Adipose tissue (tissue), 3 donors: ENCODE results near the gene S100A10. TPM values are rescaled to one million over a fixed set of nuclear protein-coding genes. Genes with fewer than 3 reads are reported as not detected.

Experiments used
- polyA plus RNA-seq, 3 donors: library from polyadenylated mRNA; stranded (reverse); fragments of 200-250 nt; gene quantifications; one replicate each; pipeline ENCODE4 v1.2.3, GENCODE V29; 2013
- donor health status: healthy with polysubstance abuse.
- donor health status: Bipolar disorder and iron deficiency.
- donor health status: healthy.

S100A10 gene
- polyA plus RNA-seq, 3 donors = 77.9 to 1,006 (median 392) TPM

Other genes with a start within 250 kb of the S100A10 start
- gene MRPL9, start 230.4 kb downstream of the S100A10 start, polyA plus RNA-seq = 10 to 100 TPM; 35.4 to 63.3 (median 63.1) TPM
- gene TDRKH, start 203.4 kb downstream of the S100A10 start, polyA plus RNA-seq = 1 to 10 TPM; 1.8 to 3.6 (median 2.9) TPM
- gene LINGO4, start 188.4 kb downstream of the S100A10 start, polyA plus RNA-seq = under 1 TPM in 1 of 3 donors, not detected in 2; 0.29 TPM
- 10 to 100 TPM in 1 of 3 donors, 1 to 10 TPM in 1, under 1 TPM in 1; 0.22 to 57.8 (median 1.2) TPM for gene RORC, start 162.1 kb downstream of the S100A10 start, polyA plus RNA-seq
- under 1 TPM in 2 of 3 donors, not detected in 1; 0.09 to 0.72 TPM for gene C2CD4D, start 154.0 kb downstream of the S100A10 start, polyA plus RNA-seq
- gene THEM5, start 140.1 kb downstream of the S100A10 start, polyA plus RNA-seq = not detected
- 10 to 100 TPM; 10.7 to 14.4 (median 13.4) TPM for gene THEM4, start 84.3 kb downstream of the S100A10 start, polyA plus RNA-seq
- 1,000 to 10,000 TPM in 2 of 3 donors, 100 to 1,000 TPM in 1; 254 to 1,637 (median 1,229) TPM for gene S100A11, start 43.1 kb upstream of the S100A10 start, polyA plus RNA-seq
- gene TCHHL1, start 95.2 kb upstream of the S100A10 start, polyA plus RNA-seq = not detected
- under 1 TPM; 0.05 to 0.90 (median 0.24) TPM for gene TCHH, start 121.6 kb upstream of the S100A10 start, polyA plus RNA-seq
- not detected for gene RPTN, start 165.4 kb upstream of the S100A10 start, polyA plus RNA-seq
- under 1 TPM in 1 of 3 donors, not detected in 2; 0.01 TPM for gene HRNR, start 230.3 kb upstream of the S100A10 start, polyA plus RNA-seq